GM23338 (cell line): ENCODE results near the gene BCAS3. TPM values are rescaled to one million over a fixed set of nuclear protein-coding genes. Genes with fewer than 3 reads are reported as not detected.

ENCODE experiments used
- ATAC-seq: fragments of 200-7000 bp; cut with Tn5 transposase; 3 replicates; pipeline ENCODE4 v1.9.1; 2020
- DNase-seq: peaks from one replicate; pipeline ENCODE4 v3.0.0-alpha.2; 2015; ENCODE audit warnings: low spot score
- H2AFZ ChIP-seq: fragments of 200-600 bp; sonication (generic); 2 replicates; pipeline ENCODE4 v1.8.0; 2016; ENCODE audit warnings: antibody characterized with exemption, mild to moderate bottlenecking, moderate library complexity
- H3F3A ChIP-seq: fragments of 200-600 bp; sonication (generic); replicated peaks from 2 replicates; pipeline ENCODE4 v1.8.0; 2017; ENCODE audit warnings: antibody characterized with exemption, mixed run types, low read depth
- H3K27ac ChIP-seq: fragments of 200-600 bp; sonication (generic); 2 replicates; pipeline ENCODE4 v1.6.1; 2016; ENCODE audit warnings: low read depth
- H3K27me3 ChIP-seq: fragments of 200-600 bp; sonication (generic); 2 replicates; pipeline ENCODE4 v1.8.0; 2016; ENCODE audit warnings: mild to moderate bottlenecking, mixed run types, moderate library complexity; ENCODE audit not compliant: insufficient read depth
- H3K36me3 ChIP-seq: fragments of 200-600 bp; sonication (generic); 2 replicates; pipeline ENCODE4 v1.8.0; 2016; ENCODE audit warnings: mild to moderate bottlenecking; ENCODE audit not compliant: insufficient read depth
- H3K4me1 ChIP-seq: fragments of 200-600 bp; sonication (generic); 2 replicates; pipeline ENCODE4 v1.8.0; 2016; ENCODE audit warnings: mild to moderate bottlenecking, moderate library complexity; ENCODE audit not compliant: insufficient read depth
- H3K4me2 ChIP-seq: fragments of 200-600 bp; sonication (generic); 2 replicates; pipeline ENCODE4 v1.7.1; 2017; ENCODE audit warnings: mixed run types
- H3K4me3 ChIP-seq: fragments of 200-600 bp; sonication (generic); 2 replicates; pipeline ENCODE4 v1.6.1; 2016; ENCODE audit warnings: mixed run types
- H3K79me2 ChIP-seq: fragments of 200-600 bp; sonication (generic); replicated peaks from 2 replicates; pipeline ENCODE4 v1.8.0; 2017; ENCODE audit warnings: mild to moderate bottlenecking; ENCODE audit not compliant: insufficient read depth
- H3K9me2 ChIP-seq: fragments of 200-600 bp; sonication (generic); 2 replicates; pipeline ENCODE4 v1.8.0; 2017; ENCODE audit not compliant: insufficient read depth
- H4K20me1 ChIP-seq: fragments of 200-600 bp; sonication (generic); replicated peaks from 2 replicates; pipeline ENCODE4 v1.8.0; 2017; ENCODE audit warnings: mild to moderate bottlenecking; ENCODE audit not compliant: insufficient read depth
- H3K27ac Mint-ChIP-seq: 2 replicates; pipeline ENCODE4 v1.8.0; 2020; ENCODE audit warnings: inconsistent platforms, mild to moderate bottlenecking, moderate library complexity, mixed read lengths
- H3K27me3 Mint-ChIP-seq: 3 replicates; pipeline ENCODE4 v1.8.0; 2022; ENCODE audit warnings: low read depth, mild to moderate bottlenecking, moderate library complexity, mixed read lengths, inconsistent platforms; ENCODE audit not compliant: insufficient read depth, poor library complexity
- H3K36me3 Mint-ChIP-seq: 3 replicates; pipeline ENCODE4 v1.8.0; 2021; ENCODE audit warnings: low read depth, mild to moderate bottlenecking, inconsistent platforms, moderate library complexity, mixed read lengths
- H3K4me1 Mint-ChIP-seq: 3 replicates; pipeline ENCODE4 v1.8.0; 2020; ENCODE audit warnings: mild to moderate bottlenecking, inconsistent platforms, mixed read lengths
- H3K4me3 Mint-ChIP-seq: 3 replicates; pipeline ENCODE4 v1.8.0; 2021; ENCODE audit warnings: moderate library complexity, mild to moderate bottlenecking, inconsistent platforms, mixed read lengths
- H3K9me3 Mint-ChIP-seq: 3 replicates; pipeline ENCODE4 v1.8.0; 2020; ENCODE audit warnings: moderate library complexity, mild to moderate bottlenecking, inconsistent platforms, mixed read lengths
- CREB1 ChIP-seq: fragments of 250-450 bp; sonication (Bioruptor Pico); IDR thresholded peaks from 2 replicates; pipeline ENCODE4 v1.5.0; 2020; ENCODE audit warnings: low read depth, mild to moderate bottlenecking, moderate library complexity
- CTCF ChIP-seq, 2 experiments: fragments of 200-600 bp in 1 of 2; sonication (generic) in 1 of 2; conservative IDR thresholded peaks; 2 replicates each; pipeline versions ENCODE4 v1.5.1 to v1.6.1; 2016 to 2017; ENCODE audit warnings: antibody characterized with exemption in 2 of 2, low read depth in 2 of 2, mild to moderate bottlenecking in 2 of 2, moderate library complexity in 1 of 2
- ETS1 ChIP-seq: IDR thresholded peaks from 2 replicates; pipeline ENCODE4 v1.6.1; 2016; ENCODE audit warnings: antibody characterized with exemption
- EZH2 ChIP-seq: fragments of 200-600 bp; sonication (generic); IDR thresholded peaks from one replicate; pipeline ENCODE4 v1.8.0; 2017; ENCODE audit warnings: antibody characterized with exemption, mild to moderate bottlenecking, low read depth; ENCODE audit not compliant: unreplicated experiment
- EZH2phosphoT487 ChIP-seq: fragments of 200-600 bp; sonication (generic); IDR thresholded peaks from one replicate; pipeline ENCODE4 v1.8.1; 2018; ENCODE audit warnings: antibody characterized with exemption; ENCODE audit not compliant: unreplicated experiment
- JUNB ChIP-seq: IDR thresholded peaks from one replicate; pipeline ENCODE4 v1.6.1; 2016; ENCODE audit warnings: antibody characterized with exemption; ENCODE audit not compliant: unreplicated experiment
- NANOG ChIP-seq: IDR thresholded peaks from 2 replicates; pipeline ENCODE4 v1.6.1; 2016; ENCODE audit warnings: antibody characterized with exemption, borderline replicate concordance
- POLR2AphosphoS5 ChIP-seq: IDR thresholded peaks from 2 replicates; pipeline ENCODE4 v1.6.1; 2016; ENCODE audit warnings: antibody characterized with exemption, low read depth
- REST ChIP-seq: IDR thresholded peaks from one replicate; pipeline ENCODE4 v1.6.1; 2018; ENCODE audit warnings: antibody characterized with exemption; ENCODE audit not compliant: unreplicated experiment
- STAT1 ChIP-seq: IDR thresholded peaks from one replicate; pipeline ENCODE4 v1.6.1; 2016; ENCODE audit warnings: antibody characterized with exemption; ENCODE audit not compliant: unreplicated experiment
- ZNF114 ChIP-seq: fragments of 250-450 bp; sonication (Bioruptor Pico); IDR thresholded peaks from 2 replicates; pipeline ENCODE4 v1.5.0; 2020; ENCODE audit warnings: mild to moderate bottlenecking, moderate library complexity
- ZNF331 ChIP-seq: fragments of 250-450 bp; sonication (Bioruptor Pico); IDR thresholded peaks from 2 replicates; pipeline ENCODE4 v1.5.0; 2020; ENCODE audit warnings: low read depth, mild to moderate bottlenecking, moderate library complexity
- ZNF462 ChIP-seq: fragments of 250-450 bp; sonication (Bioruptor Pico); IDR thresholded peaks from 2 replicates; pipeline ENCODE4 v1.5.0; 2020; ENCODE audit warnings: mild to moderate bottlenecking, moderate library complexity
- polyA plus RNA-seq: library from polyadenylated mRNA; unstranded; fragments of >200 nt; fragmentation: Nextera tagmentation; extraction: Ambion mirVana; gene quantifications from 2 replicates; pipeline ENCODE4 v1.2.1, GENCODE V29; 2016
- total RNA-seq: library from RNA; depleted of rRNA; stranded (reverse); fragments of >200 nt; shearing (Covaris generic); gene quantifications from 2 replicates; pipeline ENCODE4 v1.2.3, GENCODE V29; 2014

Gene BCAS3
- total and polyA plus RNA-seq, 2 experiments from 2014 or later, result 8.2 to 28.0 TPM

- H3K9me3 Mint-ChIP-seq, result no peaks in the 10 kb centered on the region
- H3K4me3 ChIP-seq, result no peak overlapping the region
These were observed 563.3 kb downstream of the BCAS3 start for GRCh38 chr17:61240851-61241468.

More at GRCh38 chr17:61240851-61241468, 563.3 kb downstream of the BCAS3 start:
- no peaks in the 10 kb centered on the region for H3K27me3 ChIP-seq
- no peaks in the 10 kb centered on the region for H4K20me1 ChIP-seq
- peaks cover 12% of the 10 kb centered on the region for H3K4me1 ChIP-seq
- Mint-ChIP-seq H3K4me1 (peaks cover 11% of the 10 kb centered on the region), H3K4me3 (no peak overlapping the region), H3K27ac (no peak overlapping the region), H3K27me3 (no peaks in the 10 kb centered on the region), H3K36me3 (peaks cover 5% of the 10 kb centered on the region; the same call in 1 of the 3 replicates)
- no peaks in the 10 kb centered on the region for H3K79me2 ChIP-seq
- no peak for DNase-seq
- H2AFZ ChIP-seq, result no peak overlapping the region
- no peak overlapping the region for H3K4me2 ChIP-seq
- no peak overlapping the region for H3K27ac ChIP-seq
- ATAC-seq, result no peak
- TF ChIP-seq CTCF (conservative IDR thresholded peaks at IDR 0.05; ENCODE audit: low read depth in 2 of 2) (no peak), JUNB (no peak), CREB1 (CRISPR knock-in tag) (no peak), ZNF462 (CRISPR knock-in tag) (no peak), EZH2phosphoT487 (no peak), NANOG (no peak), STAT1 (no peak), EZH2 (no peak), REST (no peak), ETS1 (no peak), ZNF331 (no peak), POLR2AphosphoS5 (no peak), ZNF114 (CRISPR knock-in tag) (no peak)
- H3K36me3 ChIP-seq, result no peaks in the 10 kb centered on the region
- no peaks in the 10 kb centered on the region for H3K9me2 ChIP-seq
- H3F3A ChIP-seq, result 0 out of 2 replicates have a peak, but pooled peaks cover under 1% of the 10 kb centered on the region
